Suprapubic skin (tissue), 4 donors: ENCODE results near the gene GALNT13. TPM values are rescaled to one million over a fixed set of nuclear protein-coding genes. Genes with fewer than 3 reads are reported as not detected.

Source experiments
- DNase-seq, 2 donors: peaks; one replicate each; pipeline ENCODE4 v3.0.0-alpha.2; 2019; ENCODE audit warnings: low spot score in 2 of 2
- H3K27ac ChIP-seq: fragments of 200-600 bp; sonication (generic); one replicate; pipeline ENCODE4 v1.5.1; 2019
- H3K27me3 ChIP-seq: fragments of 200-600 bp; sonication (generic); one replicate; pipeline ENCODE4 v1.5.1; 2019
- H3K36me3 ChIP-seq: fragments of 200-600 bp; sonication (generic); one replicate; pipeline ENCODE4 v1.5.1; 2019
- H3K4me1 ChIP-seq: fragments of 200-600 bp; sonication (generic); one replicate; pipeline ENCODE4 v1.5.1; 2019
- H3K4me3 ChIP-seq: fragments of 200-600 bp; sonication (generic); one replicate; pipeline ENCODE4 v1.5.1; 2019; ENCODE audit warnings: mild to moderate bottlenecking
- H3K9me3 ChIP-seq: fragments of 200-600 bp; sonication (generic); one replicate; pipeline ENCODE4 v1.5.1; 2019
- CTCF ChIP-seq, 2 donors: fragments of 200-600 bp in 1 of 2; fragments of 450-650 bp in 1 of 2; sonication (generic) in 1 of 2; IDR thresholded peaks; one replicate each; pipeline ENCODE4 v1.5.1; 2016 to 2019; ENCODE audit warnings: antibody characterized with exemption in 2 of 2, mild to moderate bottlenecking in 1 of 2, moderate library complexity in 1 of 2
- EP300 ChIP-seq: sonication (generic); formaldehyde crosslinking; IDR thresholded peaks from one replicate; pipeline ENCODE4 v1.6.1; 2017; ENCODE audit warnings: antibody characterized with exemption
- POLR2A ChIP-seq, 2 donors: fragments of 450-650 bp; IDR thresholded peaks; one replicate each; pipeline ENCODE4 v1.6.1; 2017; ENCODE audit warnings: antibody characterized with exemption in 2 of 2, mild to moderate bottlenecking in 2 of 2, moderate library complexity in 2 of 2
- POLR2AphosphoS5 ChIP-seq, 3 donors: sonication (generic); formaldehyde crosslinking; IDR thresholded peaks; one replicate each; pipeline ENCODE4 v1.6.1; 2017; ENCODE audit warnings: antibody characterized with exemption in 3 of 3
- WGBS: methylation state at CpG from one replicate; pipeline ENCODE4 v1.1.5; 2018; 5-methylcytosine and 5-hydroxymethylcytosine counted together
- total RNA-seq, 4 donors: library from RNA; depleted of rRNA; stranded (reverse); fragments of >200 nt; gene quantifications; one replicate each; pipeline ENCODE4 v1.1.0, GENCODE V29; 2016

The GALNT13 gene
- total RNA-seq, 4 donors from 2014 or later: 0.19 to 0.97 (median 0.54) TPM

- TF ChIP-seq CTCF (IDR thresholded peaks at IDR 0.05): no peak
- TF ChIP-seq POLR2AphosphoS5 (IDR thresholded peaks at IDR 0.05): no peak
- no peak for TF ChIP-seq POLR2A (IDR thresholded peaks at IDR 0.05)
- TF ChIP-seq EP300: no peak
- 61% methylated on average over 3 of the region's 3 CpGs for WGBS
- H3K27me3 ChIP-seq: no peaks in the 10 kb centered on the region
- no peak overlapping the region for H3K4me3 ChIP-seq
- H3K36me3 ChIP-seq: no peaks in the 10 kb centered on the region
- no peaks in the 10 kb centered on the region for H3K9me3 ChIP-seq
- no peaks in the 10 kb centered on the region for H3K4me1 ChIP-seq
- DNase-seq: no peak
- H3K27ac ChIP-seq: no peak overlapping the region
Measured at GRCh38 chr2:154228566-154229280, 357.0 kb downstream of the GALNT13 start.

- no peak for TF ChIP-seq EP300
- TF ChIP-seq CTCF (IDR thresholded peaks at IDR 0.05): no peak
- TF ChIP-seq POLR2A (IDR thresholded peaks at IDR 0.05): no peak
- TF ChIP-seq POLR2AphosphoS5 (IDR thresholded peaks at IDR 0.05): no peak
- H3K4me1 ChIP-seq: no peaks in the 10 kb centered on the region
- H3K4me3 ChIP-seq: no peak overlapping the region
- no peaks in the 10 kb centered on the region for H3K9me3 ChIP-seq
- H3K36me3 ChIP-seq: no peaks in the 10 kb centered on the region
- no peak for DNase-seq
- no peaks in the 10 kb centered on the region for H3K27me3 ChIP-seq
- H3K27ac ChIP-seq: no peak overlapping the region
Measured at GRCh38 chr2:154229966-154230365, 358.2 kb downstream of the GALNT13 start.

GRCh38 chr2:154231021-154231420 lies 359.3 kb downstream of the GALNT13 start:
- WGBS: 68% methylated on average over 1 of the region's 1 CpG
- no peaks in the 10 kb centered on the region for H3K27me3 ChIP-seq
- no peak overlapping the region for H3K27ac ChIP-seq

GRCh38 chr2:154233231-154233630 lies 361.5 kb downstream of the GALNT13 start:
- no peak for DNase-seq
- TF ChIP-seq POLR2AphosphoS5 (IDR thresholded peaks at IDR 0.05) (no peak), POLR2A (IDR thresholded peaks at IDR 0.05) (no peak), CTCF (IDR thresholded peaks at IDR 0.05) (no peak), EP300 (no peak)
- 56% methylated on average over 2 of the region's 2 CpGs for WGBS
- Histone ChIP-seq H3K27me3 (no peaks in the 10 kb centered on the region), H3K9me3 (no peaks in the 10 kb centered on the region), H3K4me3 (no peak overlapping the region), H3K36me3 (no peaks in the 10 kb centered on the region), H3K4me1 (no peaks in the 10 kb centered on the region), H3K27ac (no peak overlapping the region)

More at GRCh38 chr2:154231021-154231420, 359.3 kb downstream of the GALNT13 start:
- H3K9me3 ChIP-seq: no peaks in the 10 kb centered on the region
- H3K4me1 ChIP-seq: no peaks in the 10 kb centered on the region
- no peaks in the 10 kb centered on the region for H3K36me3 ChIP-seq
- TF ChIP-seq POLR2AphosphoS5 (IDR thresholded peaks at IDR 0.05): no peak
- H3K4me3 ChIP-seq: no peak overlapping the region
- no peak for DNase-seq

GRCh38 chr2:154238252-154238651 lies 366.5 kb downstream of the GALNT13 start:
- no peaks in the 10 kb centered on the region for H3K4me1 ChIP-seq
- TF ChIP-seq EP300: no peak
- TF ChIP-seq POLR2AphosphoS5 (IDR thresholded peaks at IDR 0.05): no peak
- TF ChIP-seq CTCF (IDR thresholded peaks at IDR 0.05): no peak

GRCh38 chr2:154240316-154240715 lies 368.6 kb downstream of the GALNT13 start:
- H3K27ac ChIP-seq: no peak overlapping the region
- WGBS: 88% methylated on average over 8 of the region's 8 CpGs
- no peak for TF ChIP-seq CTCF (IDR thresholded peaks at IDR 0.05)
- TF ChIP-seq POLR2AphosphoS5 (IDR thresholded peaks at IDR 0.05): no peak
- no peak for TF ChIP-seq EP300
- no peak for TF ChIP-seq POLR2A (IDR thresholded peaks at IDR 0.05)
- DNase-seq: no peak
- no peaks in the 10 kb centered on the region for H3K9me3 ChIP-seq
- no peak overlapping the region for H3K4me3 ChIP-seq
- no peaks in the 10 kb centered on the region for H3K4me1 ChIP-seq
- no peaks in the 10 kb centered on the region for H3K27me3 ChIP-seq
- H3K36me3 ChIP-seq: no peaks in the 10 kb centered on the region

More at GRCh38 chr2:154238252-154238651, 366.5 kb downstream of the GALNT13 start:
- Histone ChIP-seq H3K36me3 (no peaks in the 10 kb centered on the region), H3K9me3 (no peaks in the 10 kb centered on the region), H3K4me3 (no peak overlapping the region), H3K27ac (no peak overlapping the region), H3K27me3 (no peaks in the 10 kb centered on the region)
- WGBS: 87% methylated on average over 1 of the region's 1 CpG
- DNase-seq: no peak
